ENCODE measurements around the gene XIRP2.

Gene XIRP2, protein sequence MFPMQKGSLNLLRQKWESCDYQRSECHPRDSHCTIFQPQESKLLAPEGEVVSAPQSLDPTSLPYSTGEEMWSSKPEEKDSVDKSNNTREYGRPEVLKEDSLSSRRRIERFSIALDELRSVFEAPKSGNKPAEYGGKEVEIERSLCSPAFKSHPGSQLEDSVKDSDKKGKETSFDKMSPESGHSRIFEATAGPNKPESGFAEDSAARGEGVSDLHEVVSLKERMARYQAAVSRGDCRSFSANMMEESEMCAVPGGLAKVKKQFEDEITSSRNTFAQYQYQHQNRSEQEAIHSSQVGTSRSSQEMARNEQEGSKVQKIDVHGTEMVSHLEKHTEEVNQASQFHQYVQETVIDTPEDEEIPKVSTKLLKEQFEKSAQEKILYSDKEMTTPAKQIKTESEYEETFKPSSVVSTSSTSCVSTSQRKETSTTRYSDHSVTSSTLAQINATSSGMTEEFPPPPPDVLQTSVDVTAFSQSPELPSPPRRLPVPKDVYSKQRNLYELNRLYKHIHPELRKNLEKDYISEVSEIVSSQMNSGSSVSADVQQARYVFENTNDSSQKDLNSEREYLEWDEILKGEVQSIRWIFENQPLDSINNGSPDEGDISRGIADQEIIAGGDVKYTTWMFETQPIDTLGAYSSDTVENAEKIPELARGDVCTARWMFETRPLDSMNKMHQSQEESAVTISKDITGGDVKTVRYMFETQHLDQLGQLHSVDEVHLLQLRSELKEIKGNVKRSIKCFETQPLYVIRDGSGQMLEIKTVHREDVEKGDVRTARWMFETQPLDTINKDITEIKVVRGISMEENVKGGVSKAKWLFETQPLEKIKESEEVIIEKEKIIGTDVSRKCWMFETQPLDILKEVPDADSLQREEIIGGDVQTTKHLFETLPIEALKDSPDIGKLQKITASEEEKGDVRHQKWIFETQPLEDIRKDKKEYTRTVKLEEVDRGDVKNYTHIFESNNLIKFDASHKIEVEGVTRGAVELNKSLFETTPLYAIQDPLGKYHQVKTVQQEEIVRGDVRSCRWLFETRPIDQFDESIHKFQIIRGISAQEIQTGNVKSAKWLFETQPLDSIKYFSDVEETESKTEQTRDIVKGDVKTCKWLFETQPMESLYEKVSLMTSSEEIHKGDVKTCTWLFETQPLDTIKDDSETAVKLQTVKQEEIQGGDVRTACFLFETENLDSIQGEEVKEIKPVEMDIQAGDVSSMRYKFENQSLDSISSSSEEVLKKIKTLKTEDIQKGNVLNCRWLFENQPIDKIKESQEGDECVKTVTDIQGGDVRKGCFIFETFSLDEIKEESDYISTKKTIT (N-terminal part only)

DNA sequence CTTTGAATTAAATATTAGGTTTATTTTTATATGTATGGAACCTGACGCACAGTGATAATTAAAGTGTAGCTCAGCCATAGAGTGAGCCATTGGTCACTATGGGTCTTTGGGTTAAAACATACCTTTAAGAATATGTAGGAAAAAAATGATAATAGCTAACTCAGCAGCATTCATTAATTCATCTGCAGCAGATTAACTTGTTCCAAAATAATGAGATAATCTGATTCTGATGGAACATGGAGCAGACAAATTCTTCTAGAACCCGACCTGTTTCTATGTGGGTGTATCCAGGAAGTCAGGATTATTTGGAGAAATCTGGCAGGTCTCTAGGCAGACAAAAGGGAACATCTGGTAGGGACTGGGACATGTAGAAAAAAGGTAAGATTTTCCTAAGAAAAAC lies at the start of gene XIRP2:
Gene XIRP2, plus strand, starts transcription at position 301 of the 400 bp plus-strand sequence. CDS start 15,003 bp downstream, outside the sequence.
- no peak for DNase-seq (ENCODE audit: low read depth, low spot score)

- peak; percentile 3 for DNase-seq (ENCODE audit: low read depth, low spot score)
These were observed 47.1 kb upstream of the XIRP2 start for GRCh38 chr2:166841152-166841551.

DNA sequence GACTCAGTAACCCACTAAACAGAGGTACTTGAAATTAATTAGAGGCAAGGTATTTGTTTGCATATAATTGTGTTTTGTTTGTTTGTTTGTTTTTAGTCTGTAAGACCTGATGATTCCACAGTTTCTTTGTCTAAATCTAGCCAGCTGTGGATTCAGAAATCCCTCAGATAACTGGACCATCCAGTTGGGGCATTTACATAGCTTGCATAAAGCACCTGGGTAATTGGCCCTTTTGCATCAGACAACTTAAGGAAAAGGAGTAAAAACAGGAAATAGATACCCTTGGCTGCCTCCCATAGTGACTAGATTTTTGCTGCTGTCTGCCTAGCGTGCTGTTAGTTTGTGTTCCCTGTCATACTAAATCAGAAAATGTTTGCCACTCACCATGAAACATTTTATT lies 46.6 kb upstream of the XIRP2 start:
- DNase-seq (ENCODE audit: low read depth, low spot score) = no peak

- DNase-seq (ENCODE audit: low read depth, low spot score) = no peak
These were observed 44.2 kb upstream of the XIRP2 start for GRCh38 chr2:166844111-166844510.

DNA sequence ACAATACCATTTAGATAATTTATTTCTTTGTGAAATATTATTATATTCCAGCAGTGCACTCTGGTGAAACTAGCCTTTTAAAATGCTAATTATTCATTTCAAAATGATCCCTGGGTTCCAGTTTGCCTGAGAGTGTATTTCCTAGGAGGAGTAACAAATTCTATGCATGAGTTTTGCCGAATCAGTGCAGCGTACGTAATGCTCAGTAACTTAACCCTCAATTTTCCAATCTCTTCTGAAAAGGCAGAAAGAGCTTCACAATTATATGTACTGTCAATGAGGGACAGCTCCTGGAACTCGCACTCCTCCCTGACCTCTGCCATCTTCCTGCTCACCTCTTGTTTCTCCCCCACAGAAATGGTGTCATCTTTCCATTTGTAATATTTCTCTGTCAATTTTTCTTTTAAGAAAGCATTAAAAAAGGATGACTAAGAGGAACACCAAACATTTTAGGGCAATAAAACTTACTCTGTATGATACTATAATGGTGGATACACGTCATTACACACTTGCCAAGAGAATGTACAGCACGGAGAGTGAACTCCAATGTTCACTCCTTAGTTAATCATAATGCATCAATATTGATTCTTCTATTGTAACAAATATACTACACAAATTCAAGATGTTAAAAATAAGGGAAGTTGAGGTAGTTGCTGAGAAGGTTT lies 25.7 kb upstream of the XIRP2 start:
- DNase-seq (ENCODE audit: low read depth, low spot score) = no peak

DNA sequence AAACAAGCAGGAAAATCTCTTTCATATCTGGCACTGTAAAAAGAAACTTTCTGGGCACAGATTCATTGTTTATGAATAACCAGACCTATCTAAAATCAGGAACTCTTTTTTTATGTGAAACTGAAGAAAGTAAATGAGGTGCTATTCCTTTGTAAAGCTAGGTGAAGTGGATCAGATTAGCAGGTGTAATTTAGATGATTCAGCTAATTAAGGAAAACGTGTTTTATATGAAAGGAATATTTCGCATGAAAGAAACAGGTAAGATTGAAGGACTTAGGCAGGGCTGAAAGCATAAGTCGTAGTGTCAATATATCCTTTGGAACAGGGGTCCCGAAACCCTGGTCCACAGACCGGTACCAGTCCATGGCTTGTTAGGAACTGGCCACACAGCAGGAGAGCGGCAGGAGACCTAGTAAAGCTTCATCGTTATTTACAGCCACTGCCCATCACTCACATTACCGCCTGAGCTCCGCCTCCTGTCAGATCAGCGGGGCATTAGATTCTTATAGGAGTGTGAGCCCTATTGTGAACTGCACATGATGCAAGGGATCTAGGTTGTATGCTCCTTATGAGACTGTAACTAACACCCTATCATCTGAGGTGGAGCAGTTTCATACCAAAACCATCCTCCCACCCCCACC lies 20.3 kb upstream of the XIRP2 start:
- DNase-seq (ENCODE audit: low read depth, low spot score) = peak; percentile 15

DNA sequence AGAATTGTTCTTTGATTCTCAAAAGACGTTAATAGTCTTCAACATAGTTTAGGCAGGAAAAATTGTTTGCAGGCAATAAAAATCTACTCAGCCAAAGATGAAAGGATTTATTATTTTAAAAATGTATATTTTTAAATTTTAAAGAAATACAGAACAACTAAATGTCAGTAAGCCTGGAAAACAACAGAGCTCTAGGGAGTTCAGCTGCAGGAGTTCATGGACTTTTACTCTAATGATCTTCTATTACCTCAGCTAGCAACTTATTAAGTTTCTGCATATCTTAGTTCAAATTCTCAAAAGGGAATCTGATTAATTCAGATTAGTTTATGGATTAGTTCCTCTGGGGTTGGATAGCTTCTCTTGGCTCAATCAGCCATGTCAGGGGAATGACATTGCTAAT lies 17.9 kb upstream of the XIRP2 start:
- no peak for DNase-seq (ENCODE audit: low read depth, low spot score)

GRCh38 chr2:166881177-166881576 lies 7.1 kb upstream of the XIRP2 start:
- DNase-seq (ENCODE audit: low read depth, low spot score) = no peak

DNA sequence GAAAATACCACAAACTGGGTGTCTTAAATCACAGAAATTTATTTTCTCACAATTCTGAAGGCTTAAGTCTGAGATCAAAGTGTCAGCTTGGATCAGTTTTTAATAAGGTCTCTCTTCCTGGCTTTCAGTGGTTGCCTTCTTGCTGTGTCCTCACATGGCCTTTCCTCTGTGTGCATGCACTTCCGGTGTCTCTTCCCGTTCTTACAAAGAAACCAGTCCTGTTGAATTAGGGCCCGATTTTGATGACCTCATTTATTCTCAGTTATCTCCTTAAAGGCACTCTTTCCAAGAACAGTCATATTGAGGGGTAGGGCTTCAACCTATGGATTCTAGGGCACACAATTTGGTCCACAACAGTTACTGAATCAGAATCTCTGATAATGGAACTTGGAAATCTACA lies 5.4 kb upstream of the XIRP2 start:
- DNase-seq (ENCODE audit: low read depth, low spot score) = no peak

DNA sequence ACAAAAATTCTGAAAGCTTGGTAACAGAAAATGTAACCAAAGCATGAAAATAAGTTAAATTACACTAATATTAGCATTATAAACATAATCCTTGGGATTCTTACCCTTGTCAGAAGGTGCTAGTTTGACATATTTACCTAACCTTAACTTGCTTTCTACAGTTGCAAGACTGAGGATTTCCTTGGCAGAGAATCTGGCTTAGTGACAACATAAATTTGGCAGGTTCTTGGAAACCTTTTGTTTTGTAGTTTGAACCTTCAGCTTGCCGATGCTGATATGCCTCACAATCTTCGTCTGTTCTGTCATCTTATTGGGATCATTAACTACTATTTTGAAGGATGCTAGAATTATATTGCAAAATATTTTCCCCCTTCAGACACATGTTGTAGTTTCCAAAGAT lies 3.4 kb downstream of the XIRP2 start:
- no peak for DNase-seq (ENCODE audit: low read depth, low spot score)

DNA sequence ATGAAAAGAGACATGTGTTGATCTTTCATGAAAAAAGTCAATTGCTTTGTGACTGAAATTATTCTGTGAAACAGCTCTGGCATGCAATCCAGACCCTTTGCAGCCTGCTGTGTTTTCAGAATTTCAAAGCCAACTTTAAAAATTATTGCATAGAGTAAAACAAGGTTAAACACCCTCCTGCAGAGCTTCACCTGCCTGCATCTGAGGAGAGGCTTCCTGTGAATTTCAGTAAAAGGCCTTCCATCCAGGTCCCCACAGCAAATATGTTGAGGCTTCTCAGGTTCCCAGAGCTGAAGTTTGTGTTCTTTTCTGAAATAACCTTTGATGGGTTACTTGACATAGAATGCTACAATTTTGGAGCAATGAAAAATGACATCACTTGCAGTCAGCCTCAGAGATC lies 4.1 kb downstream of the XIRP2 start:
- DNase-seq (ENCODE audit: low read depth, low spot score) = no peak

- DNase-seq (ENCODE audit: low read depth, low spot score) = no peak
These were observed 7.0 kb downstream of the XIRP2 start for GRCh38 chr2:166895243-166895642.

GRCh38 chr2:166897666-166898065 lies 9.4 kb downstream of the XIRP2 start:
- no peak for DNase-seq (ENCODE audit: low read depth, low spot score)

DNA sequence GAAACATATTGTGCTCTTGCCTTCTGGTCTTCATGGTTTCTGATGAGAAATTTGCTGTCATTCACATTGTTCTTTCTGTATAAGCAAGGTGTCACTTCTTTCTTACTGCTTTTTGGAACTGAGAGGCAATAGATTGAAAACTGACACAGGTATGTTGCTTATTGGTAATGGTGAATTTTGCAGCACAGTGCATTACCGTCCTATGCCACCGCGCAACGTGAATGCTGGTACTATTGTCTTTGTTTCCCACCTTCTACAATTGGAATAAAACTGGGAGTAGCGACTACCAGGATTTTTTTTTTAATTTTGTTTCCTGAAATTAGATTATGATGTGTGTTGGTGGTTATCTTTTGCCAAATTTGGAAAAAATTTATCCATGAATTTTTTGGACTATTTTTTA lies 11.4 kb downstream of the XIRP2 start:
- DNase-seq (ENCODE audit: low read depth, low spot score) = no peak

DNA sequence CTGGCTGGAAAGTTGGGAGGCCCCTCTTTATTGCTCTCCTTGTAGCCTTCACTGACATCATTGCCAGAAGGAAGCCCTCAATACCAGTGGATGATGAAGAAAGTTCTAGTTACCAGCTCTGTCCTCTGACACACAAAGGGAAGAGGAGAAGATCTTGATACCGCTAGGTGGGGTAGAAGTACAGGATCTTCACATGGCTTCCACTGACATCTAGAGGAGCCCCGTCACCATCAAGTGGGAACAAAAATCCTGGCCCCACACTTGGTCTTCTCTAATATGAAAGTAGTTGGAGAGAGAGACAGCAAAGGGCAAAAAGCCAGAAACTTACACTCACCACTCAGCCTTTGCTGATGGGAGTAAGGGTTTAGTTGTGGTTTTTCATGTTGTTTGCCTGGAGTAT lies 12.4 kb downstream of the XIRP2 start:
- DNase-seq (ENCODE audit: low read depth, low spot score) = peak; percentile 33

DNA sequence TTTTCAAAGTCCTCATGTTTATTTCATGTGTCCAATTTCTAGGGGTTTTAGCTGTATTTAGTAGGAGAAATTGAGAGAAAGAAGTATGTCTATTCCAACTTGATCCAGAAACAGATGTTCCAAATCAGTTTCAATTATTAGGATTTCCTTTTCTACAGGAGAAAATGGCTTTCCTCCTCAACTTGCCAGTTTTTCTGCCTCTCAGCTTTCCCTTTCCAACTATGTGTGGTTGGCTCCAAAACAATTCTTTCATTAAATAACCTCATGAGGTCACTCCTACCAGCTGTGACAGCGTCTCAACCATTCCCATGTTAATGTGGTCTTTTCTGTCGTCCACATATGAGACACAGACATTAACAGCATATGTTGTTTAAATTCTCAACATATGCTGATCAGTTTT lies 13.1 kb downstream of the XIRP2 start:
- no peak for DNase-seq (ENCODE audit: low read depth, low spot score)

DNA sequence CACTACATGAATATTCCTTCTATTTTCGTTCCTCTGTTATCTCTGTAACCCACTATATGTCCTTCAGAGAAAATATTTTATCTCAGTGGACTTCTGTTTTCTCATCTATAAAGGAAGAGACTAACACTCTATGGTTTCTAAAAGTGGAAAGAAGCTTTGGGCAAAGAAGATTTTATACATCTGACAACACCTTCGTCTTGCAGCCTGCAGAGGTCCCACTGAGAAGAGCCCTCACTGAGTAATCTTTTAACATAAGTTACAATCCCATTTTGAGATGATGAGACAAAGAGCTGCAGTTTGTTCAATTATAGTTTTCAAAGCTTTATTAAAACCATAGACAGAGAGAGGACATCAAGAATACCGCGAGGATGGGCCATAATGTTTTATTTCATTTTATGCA lies 28.7 kb downstream of the XIRP2 start:
- no peak for DNase-seq (ENCODE audit: low read depth, low spot score)

- DNase-seq (ENCODE audit: low read depth, low spot score) = no peak
These were observed 29.1 kb downstream of the XIRP2 start for GRCh38 chr2:166917415-166917814.

DNA sequence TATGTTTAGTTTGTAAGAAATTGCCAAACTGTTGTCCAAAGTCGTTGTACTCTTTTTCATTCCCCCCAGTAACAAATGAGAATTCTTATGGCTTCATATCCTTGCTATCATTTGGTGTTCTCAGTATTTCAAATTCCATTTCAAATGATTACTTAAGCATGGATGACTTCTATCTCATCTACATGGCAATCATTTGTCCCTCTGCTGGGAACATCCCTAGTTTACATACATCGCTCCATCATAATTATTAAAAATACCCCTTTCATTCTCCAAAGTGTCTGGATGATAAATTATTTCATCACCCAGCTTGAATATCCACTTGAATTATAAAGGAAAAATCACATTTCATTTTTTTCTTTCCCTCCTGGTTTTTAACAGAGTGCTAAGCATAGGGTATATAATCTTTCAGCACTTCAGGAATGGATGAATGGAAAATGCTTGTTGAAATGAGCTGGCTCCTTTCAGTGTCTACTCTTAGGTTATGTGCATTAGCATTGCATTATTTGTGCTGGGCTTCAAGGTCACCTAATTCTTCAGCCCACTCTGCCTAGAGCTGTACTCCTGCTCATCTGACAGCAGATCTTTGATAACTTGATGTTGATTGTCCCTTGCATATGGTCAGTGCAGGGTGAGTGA lies 33.1 kb downstream of the XIRP2 start:
- DNase-seq (ENCODE audit: low read depth, low spot score) = no peak

GRCh38 chr2:166924967-166925366 lies 36.7 kb downstream of the XIRP2 start:
- DNase-seq (ENCODE audit: low read depth, low spot score) = no peak
